ENCODE results near the gene MTARC2.

MTARC2 gene

DNA sequence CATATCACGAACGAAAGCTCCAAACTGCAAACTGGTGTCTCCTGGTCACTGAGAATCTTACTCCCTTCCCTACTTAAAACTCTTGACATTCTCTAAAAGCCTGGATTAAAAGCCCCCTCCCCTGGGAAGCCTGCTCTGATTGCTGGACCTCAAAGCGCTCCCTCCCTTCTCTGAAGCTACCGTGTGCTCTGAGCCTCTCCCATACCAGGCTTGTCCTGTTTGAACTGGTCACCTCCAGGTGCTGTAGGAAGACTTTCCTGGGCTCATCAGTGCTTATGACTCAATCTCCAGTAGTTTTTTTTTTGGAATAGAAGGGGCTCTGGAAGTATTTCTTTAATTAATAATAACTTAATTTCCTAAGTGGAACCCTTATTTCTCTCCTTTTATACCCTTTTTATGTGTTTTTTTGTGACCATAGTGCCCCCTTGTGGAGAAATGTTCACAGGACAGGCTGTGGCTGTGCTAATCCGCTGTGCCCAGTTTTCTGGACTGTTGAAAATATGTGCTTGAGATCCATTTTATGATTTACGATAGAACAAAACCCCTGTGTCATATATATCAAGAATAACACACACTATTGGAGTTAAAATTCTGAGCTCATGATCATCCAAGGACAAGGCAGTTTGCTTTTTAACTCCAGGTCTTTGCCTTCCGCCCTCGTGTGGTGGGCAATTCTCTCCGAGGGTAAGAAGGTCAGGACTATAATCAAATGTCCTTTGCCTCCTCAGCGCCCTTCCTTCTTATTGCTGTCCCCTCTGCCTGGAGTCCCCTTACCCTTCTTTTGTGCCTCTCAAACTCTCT is 55.5 kb downstream of the MTARC2 start:
- TF ChIP-seq GABPA (IDR thresholded peaks at IDR 0.05; ENCODE audit: low read depth) (no peak), POLR2AphosphoS5 (IDR thresholded peaks at IDR 0.05; ENCODE audit: low read depth) (no peak)
- TF ChIP-seq, protein P1, sequence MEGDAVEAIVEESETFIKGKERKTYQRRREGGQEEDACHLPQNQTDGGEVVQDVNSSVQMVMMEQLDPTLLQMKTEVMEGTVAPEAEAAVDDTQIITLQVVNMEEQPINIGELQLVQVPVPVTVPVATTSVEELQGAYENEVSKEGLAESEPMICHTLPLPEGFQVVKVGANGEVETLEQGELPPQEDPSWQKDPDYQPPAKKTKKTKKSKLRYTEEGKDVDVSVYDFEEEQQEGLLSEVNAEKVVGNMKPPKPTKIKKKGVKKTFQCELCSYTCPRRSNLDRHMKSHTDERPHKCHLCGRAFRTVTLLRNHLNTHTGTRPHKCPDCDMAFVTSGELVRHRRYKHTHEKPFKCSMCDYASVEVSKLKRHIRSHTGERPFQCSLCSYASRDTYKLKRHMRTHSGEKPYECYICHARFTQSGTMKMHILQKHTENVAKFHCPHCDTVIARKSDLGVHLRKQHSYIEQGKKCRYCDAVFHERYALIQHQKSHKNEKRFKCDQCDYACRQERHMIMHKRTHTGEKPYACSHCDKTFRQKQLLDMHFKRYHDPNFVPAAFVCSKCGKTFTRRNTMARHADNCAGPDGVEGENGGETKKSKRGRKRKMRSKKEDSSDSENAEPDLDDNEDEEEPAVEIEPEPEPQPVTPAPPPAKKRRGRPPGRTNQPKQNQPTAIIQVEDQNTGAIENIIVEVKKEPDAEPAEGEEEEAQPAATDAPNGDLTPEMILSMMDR (IDR thresholded peaks at IDR 0.05; ENCODE audit: insufficient read depth, low read length), result peak; percentile 80
- TF ChIP-seq, protein P2, sequence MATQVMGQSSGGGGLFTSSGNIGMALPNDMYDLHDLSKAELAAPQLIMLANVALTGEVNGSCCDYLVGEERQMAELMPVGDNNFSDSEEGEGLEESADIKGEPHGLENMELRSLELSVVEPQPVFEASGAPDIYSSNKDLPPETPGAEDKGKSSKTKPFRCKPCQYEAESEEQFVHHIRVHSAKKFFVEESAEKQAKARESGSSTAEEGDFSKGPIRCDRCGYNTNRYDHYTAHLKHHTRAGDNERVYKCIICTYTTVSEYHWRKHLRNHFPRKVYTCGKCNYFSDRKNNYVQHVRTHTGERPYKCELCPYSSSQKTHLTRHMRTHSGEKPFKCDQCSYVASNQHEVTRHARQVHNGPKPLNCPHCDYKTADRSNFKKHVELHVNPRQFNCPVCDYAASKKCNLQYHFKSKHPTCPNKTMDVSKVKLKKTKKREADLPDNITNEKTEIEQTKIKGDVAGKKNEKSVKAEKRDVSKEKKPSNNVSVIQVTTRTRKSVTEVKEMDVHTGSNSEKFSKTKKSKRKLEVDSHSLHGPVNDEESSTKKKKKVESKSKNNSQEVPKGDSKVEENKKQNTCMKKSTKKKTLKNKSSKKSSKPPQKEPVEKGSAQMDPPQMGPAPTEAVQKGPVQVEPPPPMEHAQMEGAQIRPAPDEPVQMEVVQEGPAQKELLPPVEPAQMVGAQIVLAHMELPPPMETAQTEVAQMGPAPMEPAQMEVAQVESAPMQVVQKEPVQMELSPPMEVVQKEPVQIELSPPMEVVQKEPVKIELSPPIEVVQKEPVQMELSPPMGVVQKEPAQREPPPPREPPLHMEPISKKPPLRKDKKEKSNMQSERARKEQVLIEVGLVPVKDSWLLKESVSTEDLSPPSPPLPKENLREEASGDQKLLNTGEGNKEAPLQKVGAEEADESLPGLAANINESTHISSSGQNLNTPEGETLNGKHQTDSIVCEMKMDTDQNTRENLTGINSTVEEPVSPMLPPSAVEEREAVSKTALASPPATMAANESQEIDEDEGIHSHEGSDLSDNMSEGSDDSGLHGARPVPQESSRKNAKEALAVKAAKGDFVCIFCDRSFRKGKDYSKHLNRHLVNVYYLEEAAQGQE (IDR thresholded peaks at IDR 0.05; ENCODE audit: insufficient replicate concordance, low read depth), result no peak
- Histone ChIP-seq H3K27me3 (ENCODE audit: insufficient read depth, poor library complexity, severe bottlenecking) (no peaks in the 10 kb centered on the region), H3K27ac (replicated peaks) (no peak overlapping the region), H3K4me3 (replicated peaks; ENCODE audit: insufficient read depth, low read length) (no peak overlapping the region)
- peak in 1 of 2 experiments; percentile 53 for DNase-seq (ENCODE audit: low read depth in 1 of 2, low spot score in 1 of 2)

DNA sequence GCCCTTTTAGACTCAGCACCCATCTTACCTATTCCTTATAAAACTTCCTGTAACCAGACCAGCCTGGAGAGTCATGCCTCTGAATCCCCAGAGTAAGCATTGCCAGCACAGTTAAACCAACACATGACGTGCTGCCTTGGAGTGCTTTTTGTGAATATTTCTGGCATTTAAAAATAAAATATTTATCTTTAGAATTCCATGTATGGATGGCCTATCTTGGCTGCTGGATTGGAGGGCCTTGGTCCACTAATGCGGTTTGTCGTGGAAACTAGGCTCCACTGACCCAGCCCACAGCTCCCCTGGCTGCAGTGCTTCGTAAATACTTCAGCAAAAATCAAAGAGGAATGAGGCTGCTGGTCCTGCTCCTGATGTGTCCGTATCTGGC is 56.1 kb downstream of the MTARC2 start:
- TF ChIP-seq GABPA (IDR thresholded peaks at IDR 0.05; ENCODE audit: low read depth), result no peak
- TF ChIP-seq, protein P2 (IDR thresholded peaks at IDR 0.05; ENCODE audit: insufficient replicate concordance, low read depth), result no peak
- TF ChIP-seq POLR2AphosphoS5 (IDR thresholded peaks at IDR 0.05; ENCODE audit: low read depth), result no peak
- no peak for TF ChIP-seq SPI1 (IDR thresholded peaks at IDR 0.05; ENCODE audit: borderline replicate concordance, low read depth)
- TF ChIP-seq, protein P1 (IDR thresholded peaks at IDR 0.05; ENCODE audit: insufficient read depth, low read length), result no peak
- Histone ChIP-seq H3K4me3 (replicated peaks; ENCODE audit: insufficient read depth, low read length) (no peak overlapping the region), H3K27ac (replicated peaks) (no peak overlapping the region), H3K27me3 (ENCODE audit: insufficient read depth, poor library complexity, severe bottlenecking) (no peaks in the 10 kb centered on the region)
- no peak for DNase-seq (ENCODE audit: low read depth in 1 of 2, low spot score in 1 of 2)

DNA sequence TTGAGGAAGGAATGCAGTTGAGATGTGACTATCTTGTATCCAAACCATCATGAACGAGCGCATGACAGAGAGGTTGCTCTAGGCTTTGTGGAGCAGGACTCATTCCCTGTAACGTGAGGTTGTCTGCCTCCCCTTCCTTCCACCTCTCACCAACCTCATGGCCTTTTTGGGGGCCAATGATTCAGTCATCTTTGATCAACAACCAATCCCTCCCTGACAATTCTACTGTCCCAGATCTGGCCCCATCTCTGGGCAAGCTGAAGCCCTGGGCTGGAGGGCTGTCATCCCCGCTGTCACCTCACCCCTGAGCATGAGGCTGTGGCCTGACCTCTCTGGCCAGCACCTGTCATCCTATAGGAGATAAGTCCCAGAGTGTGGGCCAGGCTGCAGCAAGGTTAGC is 58.3 kb downstream of the MTARC2 start:
- H3K27ac ChIP-seq (replicated peaks), result no peak overlapping the region
- no peak for DNase-seq (ENCODE audit: low read depth in 1 of 2, low spot score in 1 of 2)
- no peak overlapping the region for H3K4me3 ChIP-seq (replicated peaks; ENCODE audit: insufficient read depth, low read length)
- no peaks in the 10 kb centered on the region for H3K27me3 ChIP-seq (ENCODE audit: insufficient read depth, poor library complexity, severe bottlenecking)
- no peak for TF ChIP-seq POLR2AphosphoS5 (IDR thresholded peaks at IDR 0.05; ENCODE audit: low read depth)
- TF ChIP-seq, protein P2 (IDR thresholded peaks at IDR 0.05; ENCODE audit: insufficient replicate concordance, low read depth), result no peak
- TF ChIP-seq GABPA (IDR thresholded peaks at IDR 0.05; ENCODE audit: low read depth), result no peak
- TF ChIP-seq, protein P1 (IDR thresholded peaks at IDR 0.05; ENCODE audit: insufficient read depth, low read length), result no peak
- no peak for TF ChIP-seq SPI1 (IDR thresholded peaks at IDR 0.05; ENCODE audit: borderline replicate concordance, low read depth)

Data from HL-60 (cell line).